ENCODE measurements around the gene MGAT2.

DNA sequence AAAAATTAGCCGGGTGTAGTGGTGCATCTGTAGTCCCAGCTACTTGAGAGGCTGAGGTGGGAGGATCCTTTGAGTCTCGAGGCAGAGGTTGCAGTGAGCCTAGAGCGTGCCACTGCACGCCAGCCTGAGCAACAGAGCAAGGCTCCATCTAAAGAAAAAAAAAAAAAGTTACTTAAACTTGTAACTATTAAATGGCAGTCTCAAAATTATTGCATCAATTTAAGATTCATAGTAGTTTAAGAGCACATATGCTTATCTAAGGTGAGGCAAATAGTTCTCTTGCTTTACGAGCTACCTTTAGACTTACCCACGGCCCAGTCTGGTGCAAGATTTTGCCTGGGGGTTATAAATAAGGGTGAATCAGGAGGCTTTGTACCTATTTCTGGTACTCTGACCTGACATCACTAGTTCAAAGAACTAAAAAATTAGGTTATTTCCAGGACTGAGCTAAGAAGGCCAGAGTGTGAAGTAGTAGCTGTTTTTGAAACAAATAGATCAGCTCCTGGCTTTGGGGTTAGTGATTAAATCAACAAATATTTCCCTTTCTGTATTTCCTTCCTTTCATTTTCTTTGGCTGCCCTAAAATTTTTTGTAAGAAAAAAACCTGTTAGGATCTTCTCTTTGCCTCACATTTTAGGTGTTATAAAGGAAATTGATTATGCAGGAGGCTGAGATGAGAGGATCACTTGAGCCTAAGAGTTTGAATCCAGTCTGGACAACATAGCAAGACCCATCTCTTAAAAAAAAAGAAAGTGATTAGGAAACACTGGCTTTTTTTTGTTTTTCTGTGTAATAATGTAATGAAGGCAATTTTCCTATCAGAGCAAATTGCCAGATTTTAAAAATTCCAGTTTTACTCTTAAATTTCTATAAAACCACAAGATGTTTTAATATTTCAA is 3.6 kb downstream of the MGAT2 start:
- TF ChIP-seq, protein P1, sequence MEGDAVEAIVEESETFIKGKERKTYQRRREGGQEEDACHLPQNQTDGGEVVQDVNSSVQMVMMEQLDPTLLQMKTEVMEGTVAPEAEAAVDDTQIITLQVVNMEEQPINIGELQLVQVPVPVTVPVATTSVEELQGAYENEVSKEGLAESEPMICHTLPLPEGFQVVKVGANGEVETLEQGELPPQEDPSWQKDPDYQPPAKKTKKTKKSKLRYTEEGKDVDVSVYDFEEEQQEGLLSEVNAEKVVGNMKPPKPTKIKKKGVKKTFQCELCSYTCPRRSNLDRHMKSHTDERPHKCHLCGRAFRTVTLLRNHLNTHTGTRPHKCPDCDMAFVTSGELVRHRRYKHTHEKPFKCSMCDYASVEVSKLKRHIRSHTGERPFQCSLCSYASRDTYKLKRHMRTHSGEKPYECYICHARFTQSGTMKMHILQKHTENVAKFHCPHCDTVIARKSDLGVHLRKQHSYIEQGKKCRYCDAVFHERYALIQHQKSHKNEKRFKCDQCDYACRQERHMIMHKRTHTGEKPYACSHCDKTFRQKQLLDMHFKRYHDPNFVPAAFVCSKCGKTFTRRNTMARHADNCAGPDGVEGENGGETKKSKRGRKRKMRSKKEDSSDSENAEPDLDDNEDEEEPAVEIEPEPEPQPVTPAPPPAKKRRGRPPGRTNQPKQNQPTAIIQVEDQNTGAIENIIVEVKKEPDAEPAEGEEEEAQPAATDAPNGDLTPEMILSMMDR (IDR thresholded peaks at IDR 0.05), result no peak
- no peak for TF ChIP-seq POLR2A (IDR thresholded peaks at IDR 0.05)
